Mesendoderm (in vitro differentiated cells): ENCODE results near the gene MGME1.

Experiments
- DNase-seq: peaks from one replicate; pipeline ENCODE4 v3.0.0; 2013
- H2AK5ac ChIP-seq: 2 replicates; pipeline ENCODE4 v1.6.1; 2013; ENCODE audit warnings: low read length, inconsistent platforms
- H2BK120ac ChIP-seq: 2 replicates; pipeline ENCODE4 v1.6.1; 2013; ENCODE audit warnings: low read depth, mild to moderate bottlenecking, low read length, moderate library complexity, mixed read lengths
- H2BK15ac ChIP-seq: replicated peaks from 2 replicates; pipeline ENCODE4 v1.6.1; 2013; ENCODE audit warnings: low read depth, mild to moderate bottlenecking, moderate library complexity
- H2BK5ac ChIP-seq: 2 replicates; pipeline ENCODE4 v1.6.1; 2013; ENCODE audit warnings: low read length, inconsistent platforms
- H3K18ac ChIP-seq: 2 replicates; pipeline ENCODE4 v1.6.1; 2013; ENCODE audit warnings: mild to moderate bottlenecking, low read length, mixed read lengths
- H3K23ac ChIP-seq: one replicate; pipeline ENCODE4 v1.6.1; 2013; ENCODE audit warnings: low read length
- H3K27ac ChIP-seq: 2 replicates; pipeline ENCODE4 v1.5.1; 2013; ENCODE audit warnings: low read depth, mild to moderate bottlenecking, inconsistent platforms, low read length, moderate library complexity
- H3K27me3 ChIP-seq: 2 replicates; pipeline ENCODE4 v1.6.1; 2013; ENCODE audit warnings: low read length, control low read depth, mild to moderate bottlenecking, inconsistent platforms; ENCODE audit not compliant: insufficient read depth, poor library complexity
- H3K36me3 ChIP-seq: 2 replicates; pipeline ENCODE4 v1.6.1; 2013; ENCODE audit warnings: low read length, inconsistent platforms; ENCODE audit not compliant: control insufficient read depth, insufficient read depth
- H3K4ac ChIP-seq: one replicate; pipeline ENCODE4 v1.6.1; 2013; ENCODE audit warnings: low read depth, mild to moderate bottlenecking, low read length, moderate library complexity
- H3K4me1 ChIP-seq: 2 replicates; pipeline ENCODE4 v1.6.1; 2013; ENCODE audit warnings: low read depth, low read length, inconsistent platforms; ENCODE audit not compliant: control insufficient read depth
- H3K4me2 ChIP-seq: 2 replicates; pipeline ENCODE4 v1.6.1; 2013; ENCODE audit warnings: low read length
- H3K4me3 ChIP-seq: 2 replicates; pipeline ENCODE4 v1.5.1; 2013; ENCODE audit warnings: mild to moderate bottlenecking, low read length
- H3K56ac ChIP-seq: one replicate; pipeline ENCODE4 v1.6.1; 2013; ENCODE audit warnings: low read length
- H3K79me1 ChIP-seq: 2 replicates; pipeline ENCODE4 v1.6.1; 2013; ENCODE audit warnings: low read length, inconsistent platforms
- H3K79me2 ChIP-seq: 2 replicates; pipeline ENCODE4 v1.6.1; 2013; ENCODE audit warnings: mild to moderate bottlenecking, low read length; ENCODE audit not compliant: control insufficient read depth, insufficient read depth
- H3K9ac ChIP-seq: 2 replicates; pipeline ENCODE4 v1.6.1; 2013; ENCODE audit warnings: low read length, inconsistent platforms
- H4K5ac ChIP-seq: one replicate; pipeline ENCODE4 v1.6.1; 2013; ENCODE audit warnings: low read length
- H4K8ac ChIP-seq: one replicate; pipeline ENCODE4 v1.6.1; 2013; ENCODE audit warnings: low read depth, mild to moderate bottlenecking, control low read depth, low read length, moderate library complexity
- WGBS: extraction: QIAGEN DNeasy Blood & Tissue Kit; methylation state at CpG from one replicate; pipeline ENCODE4 v1.1.7; 2013; ENCODE audit warnings: low lambda C conversion rate, missing lambda C conversion rate; ENCODE audit not compliant: insufficient coverage; ENCODE audit errors: extremely low coverage; 5-methylcytosine and 5-hydroxymethylcytosine counted together

MGME1 gene

GRCh38 chr20:17985388-17986018 lies 16.7 kb downstream of the MGME1 start:
- no peaks in the 10 kb centered on the region for H3K79me1 ChIP-seq
- no peak overlapping the region for H3K23ac ChIP-seq
- no peak overlapping the region for H2BK120ac ChIP-seq
- H4K8ac ChIP-seq, result no peak overlapping the region
- no peaks in the 10 kb centered on the region for H3K36me3 ChIP-seq
- no peak overlapping the region for H3K4me2 ChIP-seq
- peaks cover 16% of the 10 kb centered on the region for H3K79me2 ChIP-seq
- no peak for DNase-seq
- 100% methylated on average over 2 of the region's 7 CpGs for WGBS
- H3K4me1 ChIP-seq, result no peaks in the 10 kb centered on the region
- H3K27ac ChIP-seq, result no peak overlapping the region
- no peak overlapping the region for H2BK5ac ChIP-seq
- no peak overlapping the region for H2BK15ac ChIP-seq
- H2AK5ac ChIP-seq, result no peak overlapping the region
- H3K18ac ChIP-seq, result no peak overlapping the region
- no peaks in the 10 kb centered on the region for H3K27me3 ChIP-seq
- H3K4ac ChIP-seq, result no peak overlapping the region
- no peak overlapping the region for H3K4me3 ChIP-seq
- no peak overlapping the region for H3K9ac ChIP-seq
- no peak overlapping the region for H3K56ac ChIP-seq
- H4K5ac ChIP-seq, result no peak overlapping the region

DNA sequence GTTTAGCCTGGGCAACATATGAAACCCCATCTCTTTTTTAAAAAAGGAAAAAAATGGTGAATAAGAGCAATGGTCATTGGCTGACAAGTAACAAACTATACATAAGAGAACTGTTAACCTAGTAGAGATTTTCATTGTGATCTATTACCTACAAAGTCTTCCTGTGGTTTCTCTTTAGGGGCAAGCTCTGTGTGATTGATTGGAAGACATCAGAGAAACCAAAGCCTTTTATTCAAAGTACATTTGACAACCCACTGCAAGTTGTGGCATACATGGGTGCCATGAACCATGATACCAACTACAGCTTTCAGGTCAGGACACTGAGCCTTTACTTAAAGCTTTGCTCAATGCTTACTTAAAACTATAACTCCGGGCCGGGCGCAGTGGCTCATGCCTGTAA lies 19.2 kb downstream of the MGME1 start:
- Histone ChIP-seq H2BK120ac (no peak overlapping the region), H3K27me3 (no peaks in the 10 kb centered on the region), H4K5ac (no peak overlapping the region), H3K56ac (no peak overlapping the region), H3K23ac (no peak overlapping the region), H3K4me3 (no peak overlapping the region), H4K8ac (no peak overlapping the region), H3K9ac (no peak overlapping the region), H2AK5ac (no peak overlapping the region), H3K36me3 (no peaks in the 10 kb centered on the region), H3K18ac (no peak overlapping the region), H2BK5ac (no peak overlapping the region), H3K27ac (no peak overlapping the region), H3K4ac (no peak overlapping the region), H3K4me1 (no peaks in the 10 kb centered on the region), H2BK15ac (no peak overlapping the region), H3K4me2 (no peak overlapping the region), H3K79me2 (peaks cover 13% of the 10 kb centered on the region), H3K79me1 (no peaks in the 10 kb centered on the region)
- no peak for DNase-seq
- WGBS, result no CpG with 5 or more reads among the region's 3 CpGs

- H3K4ac ChIP-seq, result no peak overlapping the region
- no peaks in the 10 kb centered on the region for H3K36me3 ChIP-seq
- DNase-seq, result no peak
- H3K18ac ChIP-seq, result no peak overlapping the region
- no peak overlapping the region for H2BK5ac ChIP-seq
- no peak overlapping the region for H3K23ac ChIP-seq
- H3K9ac ChIP-seq, result no peak overlapping the region
- H3K27ac ChIP-seq, result no peak overlapping the region
- H3K27me3 ChIP-seq, result no peaks in the 10 kb centered on the region
- H3K4me3 ChIP-seq, result no peak overlapping the region
- no peaks in the 10 kb centered on the region for H3K4me1 ChIP-seq
- WGBS, result no CpG with 5 or more reads among the region's 10 CpGs
- no peak overlapping the region for H2AK5ac ChIP-seq
- H3K79me1 ChIP-seq, result no peaks in the 10 kb centered on the region
- no peak overlapping the region for H2BK120ac ChIP-seq
- no peak overlapping the region for H3K56ac ChIP-seq
- no peak overlapping the region for H3K4me2 ChIP-seq
- H3K79me2 ChIP-seq, result peaks cover 4% of the 10 kb centered on the region
- no peak overlapping the region for H4K5ac ChIP-seq
- no peak overlapping the region for H4K8ac ChIP-seq
- no peak overlapping the region for H2BK15ac ChIP-seq
These were observed 21.6 kb downstream of the MGME1 start for GRCh38 chr20:17990278-17990972.

DNA sequence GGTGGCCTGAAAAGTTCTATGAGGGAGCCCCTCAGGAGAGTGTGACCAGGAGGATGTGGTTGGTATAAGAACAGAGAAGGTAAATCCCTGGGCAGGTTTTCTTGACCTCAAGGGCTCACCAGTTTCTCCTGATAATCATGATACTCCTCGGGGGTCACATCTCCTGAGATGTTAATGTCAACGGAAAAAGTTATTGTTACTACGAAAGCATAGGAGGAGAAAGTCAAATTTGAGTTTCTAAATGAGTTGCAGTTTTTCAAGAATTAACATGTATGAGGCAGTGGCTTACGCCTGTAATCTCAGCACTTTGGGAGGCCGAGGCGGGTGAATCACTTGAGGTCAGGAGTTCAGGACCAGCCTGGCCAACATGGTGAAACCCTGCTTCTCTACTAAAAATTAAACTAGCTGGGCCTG lies 23.4 kb downstream of the MGME1 start:
- Histone ChIP-seq H3K79me2 (no peaks in the 10 kb centered on the region), H3K4me1 (no peaks in the 10 kb centered on the region), H3K56ac (no peak overlapping the region), H3K18ac (no peak overlapping the region), H3K4ac (no peak overlapping the region), H3K4me2 (no peak overlapping the region), H3K23ac (no peak overlapping the region), H3K9ac (no peak overlapping the region), H3K36me3 (no peaks in the 10 kb centered on the region), H4K8ac (no peak overlapping the region), H2BK5ac (no peak overlapping the region), H3K4me3 (no peak overlapping the region), H2BK15ac (no peak overlapping the region), H4K5ac (no peak overlapping the region), H2AK5ac (no peak overlapping the region), H3K27ac (no peak overlapping the region), H3K79me1 (no peaks in the 10 kb centered on the region), H2BK120ac (no peak overlapping the region), H3K27me3 (no peaks in the 10 kb centered on the region)
- no CpG with 5 or more reads among the region's 6 CpGs for WGBS
- no peak for DNase-seq

- no peaks in the 10 kb centered on the region for H3K36me3 ChIP-seq
- no peak overlapping the region for H4K8ac ChIP-seq
- no peak overlapping the region for H3K4me3 ChIP-seq
- H2BK120ac ChIP-seq, result no peak overlapping the region
- no peak overlapping the region for H2BK5ac ChIP-seq
- H3K27ac ChIP-seq, result no peak overlapping the region
- no peak overlapping the region for H3K56ac ChIP-seq
- no peak overlapping the region for H2BK15ac ChIP-seq
- H3K9ac ChIP-seq, result no peak overlapping the region
- no peak overlapping the region for H2AK5ac ChIP-seq
- no peak overlapping the region for H3K18ac ChIP-seq
- no peaks in the 10 kb centered on the region for H3K27me3 ChIP-seq
- no peaks in the 10 kb centered on the region for H3K4me1 ChIP-seq
- WGBS, result no CpG with 5 or more reads among the region's 5 CpGs
- H3K79me2 ChIP-seq, result no peaks in the 10 kb centered on the region
- H3K4ac ChIP-seq, result no peak overlapping the region
- no peaks in the 10 kb centered on the region for H3K79me1 ChIP-seq
- H4K5ac ChIP-seq, result no peak overlapping the region
- no peak overlapping the region for H3K23ac ChIP-seq
- no peak overlapping the region for H3K4me2 ChIP-seq
- DNase-seq, result no peak
These were observed 24.2 kb downstream of the MGME1 start for GRCh38 chr20:17992847-17993513.
